HG02588 (cell line): ENCODE data around the gene WASHC4.
"Not testable (repeated sequence)": the region's sequence is repeated elsewhere in the genome, so short reads cannot be mapped to it uniquely, and the experiment has no call there.

ENCODE experiments used
- ATAC-seq: cut with Tn5 transposase; IDR thresholded peaks from one replicate; pipeline ENCODE4 v1.9.1; 2021; ENCODE audit warnings: mild to moderate bottlenecking, moderate library complexity; ENCODE audit not compliant: unreplicated experiment

Gene WASHC4

GRCh38 chr12:105091476-105092206, 15.9 kb upstream of the WASHC4 start:
- ATAC-seq: no peak

GRCh38 chr12:105092336-105092735, 15.2 kb upstream of the WASHC4 start:
- ATAC-seq: no peak

DNA sequence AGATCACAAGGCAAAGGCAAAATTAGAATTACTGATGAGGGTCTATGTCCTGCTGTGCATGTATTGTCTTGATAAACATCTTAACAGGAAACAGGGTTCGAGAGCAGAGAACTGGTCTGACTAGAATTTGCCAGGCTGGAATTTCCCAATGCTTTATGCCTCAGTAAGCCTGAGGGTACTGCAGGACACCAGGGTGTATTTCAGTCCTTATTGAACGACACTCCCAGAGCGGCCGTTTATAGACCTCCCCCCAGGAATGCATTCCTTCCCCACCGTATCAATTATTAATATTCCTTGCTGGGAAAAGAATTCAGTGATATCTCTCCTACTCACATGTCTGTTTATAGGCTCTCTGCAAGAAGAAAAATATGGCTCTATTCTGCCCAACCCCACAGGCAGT, 12.2 kb upstream of the WASHC4 start:
- not testable (repeated sequence) for ATAC-seq

DNA sequence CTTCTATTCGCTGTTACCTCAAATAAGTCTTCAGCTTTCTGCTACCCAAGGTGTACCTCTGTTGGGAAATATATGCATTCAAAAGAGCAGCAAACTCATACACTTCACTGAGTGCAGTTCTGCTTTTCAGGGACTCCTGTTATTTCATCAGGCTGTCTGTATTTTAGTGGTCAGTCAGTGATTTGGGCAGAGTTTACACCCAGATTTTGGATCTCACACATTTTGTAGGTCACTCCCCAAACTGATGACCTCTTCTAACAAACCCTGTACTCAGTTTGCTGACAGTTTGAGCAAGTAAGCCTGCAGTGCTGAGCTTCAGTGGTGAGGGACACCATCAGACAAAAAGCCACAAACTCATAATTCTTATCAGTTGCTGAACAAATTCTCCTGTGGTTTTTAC, 8.2 kb upstream of the WASHC4 start:
- no peak for ATAC-seq

DNA sequence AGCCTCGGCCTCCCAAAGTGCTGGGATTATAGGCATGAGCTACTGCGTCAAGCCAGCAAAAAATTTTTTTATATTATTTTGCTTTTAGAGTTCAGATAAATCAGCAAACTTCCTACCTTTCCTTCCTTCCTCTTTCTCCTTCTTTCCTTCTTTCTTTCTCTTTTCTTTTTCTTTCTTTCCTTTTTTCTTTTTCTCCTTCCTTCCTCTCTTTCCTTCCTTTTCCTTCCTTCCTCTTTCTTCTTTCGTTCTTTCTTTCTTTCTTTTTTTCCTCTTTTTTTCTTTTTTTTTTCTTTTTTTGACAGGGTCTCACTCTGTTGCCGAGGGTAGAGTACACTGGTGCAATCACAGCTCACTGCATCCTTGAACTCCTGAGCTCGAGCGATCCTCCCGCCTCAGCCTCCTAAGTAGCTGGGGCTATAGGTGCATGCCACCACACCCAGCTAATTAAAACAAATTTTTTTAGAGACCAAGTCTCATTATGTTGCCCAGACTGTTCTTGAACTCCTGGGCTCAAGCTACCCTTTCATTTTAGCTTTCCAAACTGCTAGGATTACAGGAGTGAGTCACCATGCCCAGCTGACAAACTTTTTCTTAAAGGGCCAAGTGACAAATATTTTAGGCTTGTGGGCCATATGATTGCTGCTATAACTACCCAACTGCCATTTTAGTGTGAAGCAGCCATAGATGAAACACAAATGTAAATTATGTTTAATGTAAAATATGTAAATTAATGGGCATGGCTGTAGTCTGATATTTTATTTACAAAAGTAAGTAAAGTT, 7.1 kb upstream of the WASHC4 start:
- no peak for ATAC-seq

DNA sequence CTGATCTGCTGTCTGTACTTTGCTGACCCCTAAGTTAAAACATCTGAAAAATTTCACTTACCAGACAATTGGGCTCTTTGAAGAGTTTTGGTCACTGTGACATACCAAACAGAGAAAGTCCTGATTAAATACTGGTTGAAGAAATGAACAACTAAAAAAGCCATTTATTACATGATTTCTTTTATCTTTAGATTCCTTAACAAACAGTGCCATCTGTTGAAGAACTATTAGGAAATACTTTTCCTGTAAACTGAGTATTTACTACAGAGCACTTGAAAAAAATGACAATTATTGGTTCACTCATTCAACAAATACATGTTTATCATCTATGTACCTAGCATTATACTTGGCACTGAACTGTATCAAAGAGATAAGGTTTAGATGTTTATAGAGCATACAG, 6.5 kb upstream of the WASHC4 start:
- ATAC-seq: no peak

DNA sequence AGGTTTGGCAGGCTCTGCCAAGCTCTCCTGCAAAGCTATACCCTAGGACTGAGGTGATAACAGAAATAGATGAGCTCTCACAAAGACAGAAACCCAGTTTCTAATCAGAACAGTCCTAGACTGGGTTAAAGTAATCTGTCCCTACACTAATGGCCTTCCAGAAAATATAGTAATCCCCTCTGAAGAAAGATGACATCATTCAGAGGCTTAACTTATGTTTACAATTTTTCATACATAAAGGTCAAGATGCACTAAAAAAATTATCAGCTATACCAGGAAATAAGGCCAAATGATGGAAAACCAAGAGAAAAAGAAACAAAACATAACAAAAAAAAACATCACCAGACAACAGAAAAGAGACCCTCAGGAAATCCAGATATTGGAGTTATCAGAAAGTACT, 4.9 kb upstream of the WASHC4 start:
- ATAC-seq: no peak

- no peak for ATAC-seq
Measured at GRCh38 chr12:105104762-105105161, 2.8 kb upstream of the WASHC4 start.

- no peak for ATAC-seq
Measured at GRCh38 chr12:105106621-105107020, 910 bp upstream of the WASHC4 start.

- ATAC-seq: peak; percentile 11
Measured at GRCh38 chr12:105107171-105107493, 399 bp upstream of the WASHC4 start.

- ATAC-seq: peak; percentile 22
Measured at GRCh38 chr12:105109465-105110212, 2.1 kb downstream of the WASHC4 start.

DNA sequence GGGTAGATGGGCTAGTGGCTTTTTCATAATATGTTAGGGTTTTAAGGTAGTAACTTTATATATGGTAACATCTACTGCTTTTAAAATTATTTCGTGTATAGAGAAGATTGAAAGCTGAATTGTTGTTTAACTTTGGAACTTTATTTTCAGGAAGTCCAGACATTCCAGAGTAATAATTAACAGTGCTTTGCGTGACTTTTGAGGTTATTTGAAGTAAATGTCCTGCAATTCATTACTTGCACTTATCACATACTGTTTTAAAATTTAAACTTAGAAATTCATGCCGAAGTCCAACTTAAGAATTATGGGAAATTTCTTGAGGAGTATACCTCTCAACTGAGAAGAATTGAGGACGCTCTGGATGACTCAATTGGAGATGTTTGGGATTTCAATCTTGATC, 3.3 kb downstream of the WASHC4 start:
- ATAC-seq: no peak

- ATAC-seq: no peak
Measured at GRCh38 chr12:105113094-105113493, 5.6 kb downstream of the WASHC4 start.

- no peak for ATAC-seq
Measured at GRCh38 chr12:105116969-105117368, 9.4 kb downstream of the WASHC4 start.

- no peak for ATAC-seq
Measured at GRCh38 chr12:105120551-105120950, 13.0 kb downstream of the WASHC4 start.

GRCh38 chr12:105138248-105138647, 30.7 kb downstream of the WASHC4 start:
- ATAC-seq: no peak

- no peak for ATAC-seq
Measured at GRCh38 chr12:105141320-105141922, 33.9 kb downstream of the WASHC4 start.

- no peak for ATAC-seq
Measured at GRCh38 chr12:105142259-105142658, 34.7 kb downstream of the WASHC4 start.

DNA sequence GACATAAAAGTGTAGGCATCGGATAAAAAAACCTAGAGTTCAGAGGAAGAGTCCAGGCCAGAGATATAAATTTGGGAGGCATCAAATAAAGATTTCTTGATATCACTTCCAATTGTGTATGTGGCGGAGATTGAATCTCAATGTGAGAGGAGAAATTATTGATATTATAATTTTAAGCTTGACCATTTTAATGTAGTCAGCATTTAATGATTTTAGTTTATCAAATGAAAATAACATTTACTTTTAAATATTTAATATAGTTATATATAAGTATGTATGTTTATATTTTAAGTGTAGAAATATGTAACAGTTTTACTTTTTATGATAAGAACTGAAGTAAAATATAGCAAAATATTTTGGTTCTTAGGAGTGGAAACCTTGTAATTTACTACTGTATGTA, 48.7 kb downstream of the WASHC4 start:
- ATAC-seq: no peak

DNA sequence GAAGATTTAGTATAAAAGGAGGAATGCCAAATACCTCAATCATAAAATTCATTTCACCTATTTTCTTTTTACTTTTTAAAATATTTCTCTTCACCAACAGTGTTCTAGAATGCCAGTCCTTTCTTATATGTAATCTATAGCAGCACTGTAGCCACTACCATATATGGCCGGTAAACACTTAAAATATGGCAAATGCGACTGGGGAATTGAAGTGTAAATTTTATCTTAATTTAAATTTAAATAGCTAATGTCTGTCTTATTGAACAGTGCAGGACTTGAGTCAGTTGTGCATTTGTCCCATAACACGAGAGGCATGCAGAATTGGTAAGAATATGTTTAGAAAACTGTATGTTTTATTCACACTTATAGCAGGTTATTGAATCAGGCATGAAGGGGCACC, 50.1 kb downstream of the WASHC4 start:
- no peak for ATAC-seq

GRCh38 chr12:105158876-105159275, 51.3 kb downstream of the WASHC4 start:
- ATAC-seq: no peak
